GM12874 (cell line): ENCODE results near the gene PTGER1.

Experiments
- CTCF ChIP-seq: IDR thresholded peaks from 2 replicates; pipeline ENCODE4 v1.5.1; 2011; ENCODE audit warnings: low read depth, mild to moderate bottlenecking, control low read depth, low read length, moderate library complexity; ENCODE audit not compliant: insufficient read depth

Gene PTGER1

DNA sequence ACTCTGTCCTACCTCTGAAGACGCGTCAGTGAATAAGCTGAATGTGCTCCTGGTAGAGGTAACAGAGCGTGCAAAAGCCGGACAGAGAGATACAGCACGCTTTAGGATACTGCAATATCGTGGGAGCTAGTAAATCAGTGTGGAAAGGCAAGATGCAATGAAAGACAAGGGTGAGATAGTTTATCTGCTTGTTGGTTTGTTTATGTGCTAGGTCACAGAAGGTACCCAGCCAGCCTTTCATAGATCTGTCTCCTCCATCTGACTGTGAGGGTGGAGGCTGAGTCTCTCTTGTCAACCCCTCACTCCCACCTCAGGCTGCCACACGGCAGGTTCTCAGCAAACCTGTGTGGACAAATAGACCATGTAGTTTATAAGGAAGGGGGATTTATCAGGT lies 21.7 kb upstream of the PTGER1 start:
- no peak for TF ChIP-seq CTCF

GRCh38 chr19:14496029-14496833 lies 21.1 kb upstream of the PTGER1 start, which contains the start of gene GIPC1:
GIPC1 (minus strand) TSS chr19:14496127; CDS start chr19:14482976, 13,151 bp downstream.
- TF ChIP-seq CTCF: no peak

- TF ChIP-seq CTCF: no peak
Measured at GRCh38 chr19:14495672-14496028, 20.5 kb upstream of the PTGER1 start.

GRCh38 chr19:14494910-14495671 lies 19.9 kb upstream of the PTGER1 start:
- TF ChIP-seq CTCF: no peak

- no peak for TF ChIP-seq CTCF
Measured at GRCh38 chr19:14494411-14494810, 19.3 kb upstream of the PTGER1 start.

DNA sequence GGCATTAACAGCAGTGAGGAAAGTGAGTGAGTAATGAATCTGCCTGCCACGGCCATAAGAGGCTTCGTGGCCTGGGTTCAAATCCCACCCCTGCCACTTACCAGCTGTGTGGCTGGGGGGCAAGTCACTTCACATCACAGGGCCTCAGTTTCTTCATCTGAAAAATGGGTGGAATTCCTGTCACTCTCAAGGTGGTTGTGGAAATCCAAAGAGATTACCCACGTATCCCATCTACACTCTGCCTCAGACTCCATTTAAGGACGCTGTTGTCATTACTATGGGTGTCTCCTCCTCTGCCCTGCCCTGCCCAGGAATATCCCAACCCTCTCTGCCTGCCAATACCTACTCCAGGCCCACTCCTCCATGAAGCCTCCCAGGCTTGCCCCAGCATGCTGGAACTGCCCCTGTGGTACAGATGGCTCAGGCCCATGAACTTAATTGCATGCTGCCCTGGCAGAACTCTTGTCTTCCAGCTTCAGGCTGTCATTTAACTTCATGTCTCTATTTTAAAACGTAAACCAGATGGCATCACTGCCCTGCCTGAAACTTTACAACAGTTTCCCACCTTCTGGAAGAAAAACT lies 17.7 kb upstream of the PTGER1 start:
- TF ChIP-seq CTCF: no peak

DNA sequence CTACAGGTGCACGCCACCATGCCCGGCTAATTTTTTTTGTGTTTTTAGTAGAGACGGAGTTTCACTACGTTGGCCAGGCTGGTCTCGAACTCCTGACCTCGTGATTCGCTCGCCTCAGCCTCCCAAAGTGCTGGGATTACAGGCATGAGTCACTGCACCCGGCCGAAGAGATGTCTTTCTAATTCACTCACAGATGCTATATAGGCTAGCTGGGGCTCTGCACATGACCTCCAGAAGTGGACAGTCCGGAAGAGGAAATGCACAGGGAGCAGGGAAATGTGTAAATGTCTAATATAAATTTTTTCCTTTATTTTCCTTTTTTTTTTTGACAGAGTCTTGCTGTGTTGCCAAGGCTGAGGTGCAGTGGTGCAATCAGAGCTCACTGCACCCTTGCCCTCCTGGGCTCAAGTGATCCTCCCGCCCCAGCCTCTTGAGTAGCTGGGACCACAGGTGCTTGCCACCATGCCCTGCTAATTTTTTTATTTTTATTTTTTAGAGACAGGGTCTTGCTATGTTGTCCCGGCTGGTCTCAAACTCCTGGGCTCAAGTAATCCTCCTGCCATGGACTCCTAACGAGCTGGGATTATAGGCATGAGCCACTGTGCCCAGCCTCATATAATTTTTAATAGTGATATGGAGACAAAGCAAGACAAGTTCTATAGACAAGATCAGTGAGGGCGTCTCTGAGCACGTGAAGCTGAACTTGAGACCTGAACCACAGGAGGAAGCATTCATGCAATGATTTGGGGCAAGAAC lies 12.4 kb upstream of the PTGER1 start:
- no peak for TF ChIP-seq CTCF
